HepG2 (cell line): Measurements from ENCODE around the gene GRM4.

ENCODE experiments used
- CREB1 ChIP-seq, 2 experiments: fragments of 450-650 bp in 1 of 2; IDR thresholded peaks; 2 replicates each; pipeline ENCODE4 v1.6.1; 2016 to 2017; ENCODE audit warnings: control low read depth in 1 of 2, mild to moderate bottlenecking in 1 of 2, missing compliant biosample characterization in 1 of 2, missing genetic modification characterization in 1 of 2
- MEIS2 ChIP-seq: sonication (generic); formaldehyde crosslinking; IDR thresholded peaks from 2 replicates; pipeline ENCODE4 v1.9.0; 2021; ENCODE audit warnings: mild to moderate bottlenecking, missing genetic modification reagents
- NR2C2 ChIP-seq: sonication (generic); formaldehyde crosslinking; IDR thresholded peaks from 2 replicates; pipeline ENCODE4 v1.4.0; 2020; ENCODE audit warnings: missing genetic modification reagents, mild to moderate bottlenecking, moderate library complexity, borderline replicate concordance
- TRAFD1 ChIP-seq: sonication (generic); formaldehyde crosslinking; IDR thresholded peaks from 2 replicates; pipeline ENCODE4 v1.5.1; 2020; ENCODE audit warnings: missing genetic modification reagents, mild to moderate bottlenecking, borderline replicate concordance
- USF2 ChIP-seq, 2 experiments: sonication (generic) in 1 of 2; formaldehyde crosslinking in 1 of 2; IDR thresholded peaks; 2 replicates each; pipeline versions ENCODE4 v1.5.1 to v1.6.1; 2011 to 2020; ENCODE audit warnings: borderline replicate concordance in 1 of 2, low read depth in 1 of 2, low read length in 1 of 2, mild to moderate bottlenecking in 1 of 2, missing genetic modification reagents in 1 of 2, moderate library complexity in 1 of 2

GRCh38 chr6:33992191-33992590, 153.7 kb downstream of the GRM4 start:
- TF ChIP-seq NR2C2 (no peak), USF2 (IDR thresholded peaks at IDR 0.05; ENCODE audit: low read depth, low read length) (no peak), USF2 (CRISPR knock-in tag; IDR thresholded peaks at IDR 0.05; ENCODE audit: borderline replicate concordance) (no peak), CREB1 (IDR thresholded peaks at IDR 0.05) (no peak), CREB1 (CRISPR knock-in tag; IDR thresholded peaks at IDR 0.05) (no peak), TRAFD1 (CRISPR knock-in tag) (no peak), MEIS2 (CRISPR knock-in tag) (no peak)
